GM12878 (cell line): ENCODE results near the gene TMEM17. TPM values are rescaled to one million over a fixed set of nuclear protein-coding genes. Genes with fewer than 3 reads are reported as not detected.

Experiments
- ATAC-seq: fragments of 200-7000 bp; cut with Tn5 transposase; 3 replicates; pipeline ENCODE4 v1.9.1; 2020; ENCODE audit warnings: mild to moderate bottlenecking, moderate library complexity
- BruUV-seq: library from RNA; stranded (reverse); fragments of 400-500 nt; replicated peaks from 2 replicates; lab custom pipeline; 2021; lab: Mats Ljungman, UMichigan
- CTCF ChIA-PET: fragments of 300-600 bp; sonication (Branson Sonifier 250); formaldehyde crosslinking; extraction: SDS; loops from one replicate; lab custom pipeline; 2021; ENCODE audit warnings: inconsistent platforms; lab: Yijun Ruan, JAX
- POLR2A ChIA-PET: fragments of 350-600 bp; formaldehyde crosslinking; extraction: SDS; loops from one replicate; lab custom pipeline; 2021; ENCODE audit warnings: inconsistent platforms; lab: Charles Lee
- RAD21 ChIA-PET: fragments of 300-600 bp; sonication (Branson Sonifier 250); formaldehyde crosslinking; loops from one replicate; lab custom pipeline; 2023; ENCODE audit warnings: antibody characterized with exemption; ENCODE audit not compliant: unreplicated experiment; lab: Charles Lee
- SMC1A ChIA-PET: fragments of 300-600 bp; sonication (Branson Sonifier 250); formaldehyde crosslinking; loops from one replicate; lab custom pipeline; 2023; ENCODE audit not compliant: unreplicated experiment, uncharacterized antibody; lab: Charles Lee
- DNase-seq: peaks from one replicate; pipeline ENCODE4 v3.0.0-alpha.2; 2011; ENCODE audit warnings: low read depth, low spot score
- FAIRE-seq: peaks from 3 replicates; lab custom pipeline; 2011; peaks lifted over from hg19 to GRCh38; lab: Jason Lieb, UNC
- H2AFZ ChIP-seq: 2 replicates; pipeline ENCODE4 v1.6.0; 2011; ENCODE audit warnings: low read depth, low read length, control low read depth; ENCODE audit not compliant: control insufficient read depth
- H3K27ac ChIP-seq: 2 replicates; pipeline ENCODE4 v1.5.1; 2011; ENCODE audit warnings: control low read depth; ENCODE audit not compliant: control insufficient read depth, insufficient read depth
- H3K27me3 ChIP-seq, 2 experiments: replicated peaks in 1 of 2; 2 replicates each; pipeline versions ENCODE4 v1.6.0 to v1.6.1; 2011; ENCODE audit warnings: low read length in 1 of 2; ENCODE audit not compliant: control insufficient read depth in 2 of 2, insufficient read depth in 2 of 2
- H3K36me3 ChIP-seq, 2 experiments: 2 replicates each; pipeline ENCODE4 v1.5.1; 2011; ENCODE audit warnings: low read length in 1 of 2; ENCODE audit not compliant: control insufficient read depth in 2 of 2, insufficient read depth in 2 of 2
- H3K4me1 ChIP-seq: 2 replicates; pipeline ENCODE4 v1.6.1; 2011; ENCODE audit warnings: mild to moderate bottlenecking, low read length, moderate library complexity, mixed read lengths; ENCODE audit not compliant: control insufficient read depth, insufficient read depth
- H3K4me2 ChIP-seq: 2 replicates; pipeline ENCODE4 v1.6.0; 2011; ENCODE audit warnings: control low read depth; ENCODE audit not compliant: control insufficient read depth, insufficient read depth
- H3K4me3 ChIP-seq: fragments of 200-600 bp; sonication (generic); 2 replicates; pipeline ENCODE4 v1.5.1; 2016
- H3K79me2 ChIP-seq: 2 replicates; pipeline ENCODE4 v1.6.0; 2011; ENCODE audit warnings: low read length; ENCODE audit not compliant: control insufficient read depth, insufficient read depth
- H3K9ac ChIP-seq: 2 replicates; pipeline ENCODE4 v1.8.0; 2011; ENCODE audit warnings: low read length, control low read depth, mixed read lengths; ENCODE audit not compliant: control insufficient read depth, insufficient read depth
- H3K9me3 ChIP-seq: replicated peaks from 3 replicates; pipeline ENCODE4 v1.5.1; 2011; ENCODE audit warnings: mild to moderate bottlenecking, low read length; ENCODE audit not compliant: control insufficient read depth, insufficient read depth
- H4K20me1 ChIP-seq: 2 replicates; pipeline ENCODE4 v1.6.0; 2011; ENCODE audit not compliant: control insufficient read depth, insufficient read depth
- TAF1 ChIP-seq: IDR thresholded peaks from 2 replicates; pipeline ENCODE4 v1.6.1; 2011; ENCODE audit warnings: mild to moderate bottlenecking, low read depth, low read length, borderline replicate concordance
- WGBS: methylation state at CpG from one replicate; pipeline ENCODE4 v1.1.6; 2016; ENCODE audit warnings: low lambda C conversion rate; ENCODE audit not compliant: insufficient replicate concordance, insufficient coverage; ENCODE audit errors: missing lambda C conversion rate; 5-methylcytosine and 5-hydroxymethylcytosine counted together
- in situ Hi-C: fragments of 300-500 bp; cut with MboI; formaldehyde crosslinking; loops from 9 replicates; pipeline ENCODE4 v1.14.3; 2018; ENCODE audit warnings: mixed read lengths
- intact Hi-C: fragments of 100-400 bp; cut with micrococcal nuclease; formaldehyde crosslinking; loops from one replicate; pipeline ENCODE4 v1.14.2; 2022; ENCODE audit not compliant: unreplicated experiment
- polyA plus RNA-seq, 11 experiments: library from polyadenylated mRNA; depleted of rRNA in 4 of 11; unstranded in 6 of 11; stranded (reverse) in 5 of 11; fragments of >200 nt; fragmentation: Nextera tagmentation in 4 of 11; fragmentation: Illumina TruSeq in 1 of 11; extraction: Ambion mirVana in 4 of 11; extraction: Trizol in 1 of 11; gene quantifications; 1 replicate in 1 of 11; 2 replicates in 10 of 11; pipeline versions ENCODE4 v1.2.1 to v1.2.3, GENCODE V29; 2011 to 2016; ENCODE audit warnings: inconsistent platforms in 2 of 11, missing spikeins in 2 of 11, low read depth in 1 of 11
- total RNA-seq, 4 experiments: library from RNA; depleted of rRNA in 3 of 4; stranded (reverse); fragments of >200 nt in 3 of 4; fragmentation: Illumina TruSeq in 1 of 4; extraction: Trizol in 1 of 4; gene quantifications; 2 replicates each; pipeline versions ENCODE4 v1.2.1 to v1.2.3, GENCODE V29; 2013 to 2021
- TF ChIP-seq, protein P1 (sequence below): fragments of 450-650 bp; IDR thresholded peaks from 2 replicates; pipeline ENCODE4 v1.6.1; 2016; ENCODE audit warnings: mild to moderate bottlenecking, moderate library complexity, borderline replicate concordance

TMEM17 gene
- total and polyA plus RNA-seq, 10 of the 15 experiments (the other 5 are each of a cell fraction or from before 2014, with no cell fraction given): 0.87 to 2.6 (median 1.4) TPM

DNA sequence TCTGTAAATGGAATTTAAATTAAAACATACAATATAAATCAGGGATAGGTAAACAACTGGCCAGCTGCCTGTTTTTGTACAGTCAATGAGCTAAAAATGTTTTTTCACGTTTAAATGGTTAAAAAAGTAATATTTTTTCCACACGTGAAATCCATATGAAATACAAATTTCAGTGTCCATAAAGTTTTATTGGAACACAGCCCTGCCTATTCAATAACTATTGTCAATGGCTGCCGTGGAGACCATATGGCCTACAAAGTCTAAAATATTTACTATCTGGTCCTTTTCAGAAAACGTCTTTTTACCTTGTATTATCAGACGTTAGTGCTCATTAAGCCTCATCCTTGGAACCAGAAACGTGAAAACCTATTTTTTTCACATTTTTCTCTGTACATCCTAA, 1.3 kb downstream of the TMEM17 start:
- Histone ChIP-seq H2AFZ (no peak overlapping the region; the same call in 1 of the 2 replicates), H4K20me1 (no peaks in the 10 kb centered on the region), H3K4me3 (no peak overlapping the region), H3K27me3 (no peaks in the 10 kb centered on the region)
- in situ Hi-C loops: no loop called here
- DNase-seq: no peak
- RAD21 ChIA-PET: no interaction called here
- TF ChIP-seq TAF1: no peak
- TF ChIP-seq, protein P1, sequence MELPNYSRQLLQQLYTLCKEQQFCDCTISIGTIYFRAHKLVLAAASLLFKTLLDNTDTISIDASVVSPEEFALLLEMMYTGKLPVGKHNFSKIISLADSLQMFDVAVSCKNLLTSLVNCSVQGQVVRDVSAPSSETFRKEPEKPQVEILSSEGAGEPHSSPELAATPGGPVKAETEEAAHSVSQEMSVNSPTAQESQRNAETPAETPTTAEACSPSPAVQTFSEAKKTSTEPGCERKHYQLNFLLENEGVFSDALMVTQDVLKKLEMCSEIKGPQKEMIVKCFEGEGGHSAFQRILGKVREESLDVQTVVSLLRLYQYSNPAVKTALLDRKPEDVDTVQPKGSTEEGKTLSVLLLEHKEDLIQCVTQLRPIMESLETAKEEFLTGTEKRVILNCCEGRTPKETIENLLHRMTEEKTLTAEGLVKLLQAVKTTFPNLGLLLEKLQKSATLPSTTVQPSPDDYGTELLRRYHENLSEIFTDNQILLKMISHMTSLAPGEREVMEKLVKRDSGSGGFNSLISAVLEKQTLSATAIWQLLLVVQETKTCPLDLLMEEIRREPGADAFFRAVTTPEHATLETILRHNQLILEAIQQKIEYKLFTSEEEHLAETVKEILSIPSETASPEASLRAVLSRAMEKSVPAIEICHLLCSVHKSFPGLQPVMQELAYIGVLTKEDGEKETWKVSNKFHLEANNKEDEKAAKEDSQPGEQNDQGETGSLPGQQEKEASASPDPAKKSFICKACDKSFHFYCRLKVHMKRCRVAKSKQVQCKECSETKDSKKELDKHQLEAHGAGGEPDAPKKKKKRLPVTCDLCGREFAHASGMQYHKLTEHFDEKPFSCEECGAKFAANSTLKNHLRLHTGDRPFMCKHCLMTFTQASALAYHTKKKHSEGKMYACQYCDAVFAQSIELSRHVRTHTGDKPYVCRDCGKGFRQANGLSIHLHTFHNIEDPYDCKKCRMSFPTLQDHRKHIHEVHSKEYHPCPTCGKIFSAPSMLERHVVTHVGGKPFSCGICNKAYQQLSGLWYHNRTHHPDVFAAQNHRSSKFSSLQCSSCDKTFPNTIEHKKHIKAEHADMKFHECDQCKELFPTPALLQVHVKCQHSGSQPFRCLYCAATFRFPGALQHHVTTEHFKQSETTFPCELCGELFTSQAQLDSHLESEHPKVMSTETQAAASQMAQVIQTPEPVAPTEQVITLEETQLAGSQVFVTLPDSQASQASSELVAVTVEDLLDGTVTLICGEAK: peak; percentile 76
- TF ChIP-seq, all 136 proteins: peak for 1
- ATAC-seq: no peak
- intact Hi-C loops: loop anchor here (5.0 kb wide), 1 partner anchor 203 kb away; the partner anchor contains the start of gene EHBP1
- Histone ChIP-seq H3K9me3 (no peaks in the 10 kb centered on the region), H3K4me1 (no peaks in the 10 kb centered on the region; the same call in 1 of the 2 replicates), H3K27ac (no peak overlapping the region), H3K4me2 (no peak overlapping the region), H3K79me2 (no peaks in the 10 kb centered on the region), H3K9ac (no peak overlapping the region), H3K36me3 (no peaks in the 10 kb centered on the region)
- FAIRE-seq: no peak
- CTCF ChIA-PET: no interaction called here
- 81% methylated on average over 6 of the region's 6 CpGs for WGBS
- SMC1A ChIA-PET: interaction anchor here (1.2 to 2.2 kb wide), 3 partner anchors 13 to 47 kb away, joined by 3 to 9 read pairs (median 7); no protein-coding TSS in a partner anchor
- BruUV-seq: no TSS peak
- POLR2A ChIA-PET: no interaction called here
